HG03039 (cell line): ENCODE results near the gene ADAMTSL2.

ENCODE experiments used
- ATAC-seq: cut with Tn5 transposase; IDR thresholded peaks from one replicate; pipeline ENCODE4 v1.9.1; 2021; ENCODE audit warnings: mild to moderate bottlenecking, moderate library complexity; ENCODE audit not compliant: unreplicated experiment

Gene ADAMTSL2

DNA sequence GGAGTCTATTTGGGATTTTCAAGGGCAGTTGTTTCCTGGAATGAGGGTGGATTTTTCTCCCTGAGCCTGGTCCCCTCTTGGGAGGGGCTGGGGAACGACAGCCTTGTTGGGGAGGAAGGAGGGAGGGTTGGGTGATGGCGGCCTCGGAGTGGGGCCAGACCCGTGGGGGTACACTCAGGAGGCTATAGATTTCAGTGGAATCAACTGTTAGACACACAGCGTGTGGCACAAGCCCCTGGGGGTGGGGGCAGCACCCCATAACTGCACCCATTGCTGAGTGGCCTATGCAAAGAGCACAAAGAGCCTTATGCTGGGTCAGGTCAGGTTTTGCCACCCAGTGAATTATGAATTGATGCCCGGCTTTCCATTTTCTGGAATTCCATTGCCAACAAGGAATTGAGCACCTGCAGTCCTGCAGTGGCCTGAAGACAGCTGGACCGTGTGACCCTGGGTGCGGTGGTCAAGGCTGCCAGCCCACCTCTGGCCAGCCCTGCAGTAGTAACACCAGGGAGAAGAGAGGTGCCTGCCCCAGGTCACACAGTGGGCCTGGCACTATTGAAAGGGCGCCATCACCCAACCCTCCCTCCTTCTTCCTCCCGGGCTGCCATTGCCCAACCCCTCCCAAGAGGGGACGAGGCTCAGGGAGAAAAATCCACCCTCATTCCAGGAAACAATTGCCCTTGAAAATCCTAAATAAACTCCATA is 18.1 kb upstream of the ADAMTSL2 start:
- no peak for ATAC-seq

DNA sequence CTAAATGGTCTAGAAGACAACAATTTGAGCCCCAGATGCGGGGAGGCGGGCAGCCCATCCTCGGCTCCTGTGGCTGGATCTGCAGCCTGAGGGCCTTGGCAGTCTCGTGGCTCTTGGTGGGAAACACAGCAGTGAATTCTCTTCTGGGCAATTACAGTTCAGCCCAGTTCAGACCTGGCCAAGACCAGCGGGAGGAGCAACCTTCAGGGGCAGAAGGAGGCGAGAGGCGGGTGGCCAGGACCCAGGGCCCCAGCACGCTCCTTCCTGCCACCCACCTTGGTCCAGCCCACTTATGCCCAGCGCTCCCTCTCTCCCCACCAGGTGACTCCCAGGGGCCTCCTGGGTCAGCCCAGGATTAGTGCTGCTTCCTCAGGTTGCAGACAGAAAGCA is 17.5 kb upstream of the ADAMTSL2 start:
- ATAC-seq = no peak

DNA sequence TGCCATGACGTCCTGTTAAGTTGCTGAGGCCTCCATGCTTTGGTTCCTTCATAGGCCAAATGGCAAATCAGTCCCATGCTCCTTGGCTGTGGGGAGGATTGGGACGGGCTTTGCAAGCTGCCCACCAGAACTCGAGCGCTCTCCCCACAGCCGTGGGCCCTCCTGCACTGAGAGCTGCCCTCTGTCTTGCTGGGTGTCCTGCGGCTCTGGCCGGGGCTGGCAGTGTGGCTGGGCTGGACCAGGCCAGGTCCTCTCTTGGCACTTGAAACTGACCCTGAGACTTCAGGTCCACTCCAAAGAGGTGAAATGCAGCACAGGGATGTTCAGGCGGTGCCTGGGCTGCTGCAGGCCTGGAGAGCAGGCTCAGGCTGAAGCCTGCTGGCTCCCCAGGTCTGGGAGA is 16.8 kb upstream of the ADAMTSL2 start:
- no peak for ATAC-seq

DNA sequence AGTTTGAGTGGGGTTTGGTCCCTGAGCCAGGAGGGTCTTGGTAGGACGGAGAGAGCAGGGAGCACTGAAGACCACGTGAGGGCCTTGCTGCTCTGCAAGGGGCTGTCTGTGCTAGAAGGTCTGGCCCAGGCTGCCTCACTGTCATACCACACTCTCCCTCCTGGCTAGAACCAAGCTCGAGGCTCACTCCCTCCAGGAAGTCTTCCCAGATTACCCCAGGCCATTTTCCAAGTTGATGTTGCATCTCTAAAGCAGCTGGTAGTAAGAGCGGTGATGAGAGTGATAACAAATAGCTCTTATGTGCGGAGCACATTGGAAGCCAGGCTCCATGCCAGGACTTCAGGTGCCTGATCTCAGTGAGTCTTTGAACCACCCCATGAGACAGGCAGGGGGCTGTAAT is 16.3 kb upstream of the ADAMTSL2 start:
- no peak for ATAC-seq

DNA sequence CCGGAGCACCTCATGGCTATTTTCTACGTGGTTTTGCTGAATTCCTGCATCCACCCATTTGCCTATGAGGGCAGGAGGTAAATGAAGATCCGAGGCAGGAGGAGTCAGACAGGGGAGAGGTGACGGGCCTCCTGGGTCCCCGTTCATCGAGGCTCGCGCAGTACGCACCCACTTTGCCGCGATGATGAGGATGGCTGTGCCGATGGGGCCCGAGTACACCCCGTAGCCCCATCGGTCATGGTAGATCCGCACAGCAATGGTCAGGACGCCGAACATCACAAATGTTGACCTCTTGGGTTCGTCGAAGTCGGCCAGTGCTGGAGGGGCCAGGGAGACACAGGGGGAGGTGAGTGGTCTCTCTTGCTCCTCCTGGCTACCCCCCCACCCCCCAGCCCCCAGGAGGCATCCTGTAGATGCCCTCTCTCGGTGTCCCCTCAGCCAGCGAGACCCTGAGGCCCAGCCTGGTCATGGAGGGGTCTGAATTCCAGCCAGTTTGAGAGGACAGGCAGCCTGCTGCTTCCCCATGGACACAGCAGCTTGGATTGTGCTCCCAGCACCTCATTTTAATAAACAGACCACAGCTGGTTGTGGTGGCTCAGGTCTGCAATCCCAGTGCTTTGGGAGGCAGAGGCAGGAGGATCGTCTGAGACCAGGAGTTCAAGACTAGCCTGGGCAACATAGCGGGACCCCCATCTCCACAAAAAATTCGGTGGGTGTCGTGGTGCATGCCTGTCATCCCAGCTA is 15.6 kb upstream of the ADAMTSL2 start:
- no peak for ATAC-seq

DNA sequence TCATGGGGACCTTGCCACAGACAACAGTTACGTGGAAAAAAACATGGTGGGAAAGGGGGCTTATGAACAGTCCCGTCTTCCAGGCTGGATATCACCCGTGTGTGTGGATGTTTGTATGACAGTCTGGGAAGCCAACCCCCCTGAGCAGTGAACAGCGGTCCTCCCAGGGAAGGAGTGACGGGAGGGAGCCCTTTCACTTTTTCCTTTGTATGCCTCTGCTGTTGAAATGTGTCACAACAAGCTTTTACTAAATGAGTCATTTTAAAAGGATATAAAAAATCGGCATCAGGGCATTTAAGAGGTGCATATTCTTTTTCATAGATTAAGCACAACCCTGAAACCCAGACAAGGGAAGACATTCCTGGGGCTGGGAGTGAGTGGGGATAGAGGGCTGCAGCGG is 14.8 kb upstream of the ADAMTSL2 start:
- ATAC-seq = no peak

DNA sequence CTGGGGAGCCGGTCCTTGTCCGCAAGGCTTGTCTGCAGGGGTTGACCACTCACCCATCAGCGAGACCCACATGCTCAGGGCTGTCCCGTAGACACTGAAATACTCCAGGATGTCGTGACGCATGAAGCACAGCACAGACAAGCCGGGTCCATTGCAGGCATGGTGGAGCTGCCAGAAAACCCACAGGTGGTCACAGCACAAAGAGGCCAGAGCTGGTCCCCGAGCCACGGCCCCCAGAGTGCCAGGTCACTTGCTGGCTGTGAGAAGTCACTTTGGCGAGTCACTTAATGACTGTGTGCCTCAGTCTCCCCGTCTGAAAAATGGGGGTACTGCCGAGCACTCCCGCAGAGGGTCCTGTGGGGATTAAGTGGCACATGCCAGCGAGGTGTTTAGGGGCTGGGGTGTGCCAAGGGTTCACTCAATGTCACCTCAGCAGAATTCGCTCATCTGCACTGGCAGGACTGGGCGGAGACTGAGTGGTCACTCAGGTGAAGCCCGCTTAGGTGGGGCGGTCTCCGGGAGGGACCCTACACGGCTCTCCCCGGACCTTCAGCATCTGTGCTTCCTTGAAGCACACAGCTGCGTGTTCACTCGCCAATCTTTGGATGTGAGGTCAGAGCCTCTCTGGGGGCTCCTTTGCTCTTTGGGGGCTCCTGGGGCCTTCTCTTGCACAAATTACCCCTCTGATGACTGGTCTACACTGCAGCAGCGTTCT is 14.2 kb upstream of the ADAMTSL2 start:
- ATAC-seq = no peak

DNA sequence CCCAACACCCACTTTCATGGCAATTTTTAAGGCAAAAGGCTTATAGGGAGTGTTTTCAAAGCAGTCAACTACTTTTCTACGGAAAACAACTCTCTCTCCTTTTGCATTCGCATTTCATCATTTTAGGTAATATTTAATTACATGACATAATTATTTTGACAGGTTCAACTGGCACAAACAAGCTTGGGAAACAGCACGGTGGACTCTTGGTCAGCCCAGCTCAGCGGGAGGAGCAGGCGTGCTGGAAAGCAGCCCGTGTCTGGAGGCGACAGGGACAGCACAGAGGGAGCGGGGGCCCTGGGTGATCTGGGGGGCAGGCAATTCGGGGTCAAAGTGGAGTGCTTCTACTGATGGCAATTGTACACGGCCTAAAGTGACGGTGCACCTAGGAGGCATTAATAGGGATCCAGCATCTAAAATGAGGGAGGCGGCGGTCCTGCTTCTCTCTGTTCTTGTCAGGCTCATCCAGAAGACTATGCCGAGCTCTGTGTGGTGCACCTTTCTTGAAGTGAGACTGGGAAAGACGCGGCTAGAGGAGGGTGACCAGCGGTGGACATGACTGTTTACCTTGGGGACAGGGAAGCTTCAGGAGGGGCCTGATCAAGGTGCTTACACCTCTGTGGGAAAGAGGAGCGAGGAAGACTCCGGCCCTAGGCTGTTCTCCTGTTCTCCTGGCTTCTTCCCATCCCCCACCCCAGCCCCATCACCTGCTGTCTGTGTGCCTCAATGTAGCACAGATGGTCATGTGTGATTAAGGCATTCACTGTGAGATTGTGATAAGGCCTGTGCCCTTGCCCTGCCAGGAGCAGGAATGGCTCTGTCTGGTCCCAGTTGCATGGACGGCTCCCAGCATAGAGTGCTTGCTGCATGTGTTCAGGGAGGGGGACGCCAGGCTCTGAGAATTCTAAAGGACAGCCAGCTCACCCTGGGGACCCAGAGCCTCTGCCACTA is 13.1 kb upstream of the ADAMTSL2 start:
- no peak for ATAC-seq

DNA sequence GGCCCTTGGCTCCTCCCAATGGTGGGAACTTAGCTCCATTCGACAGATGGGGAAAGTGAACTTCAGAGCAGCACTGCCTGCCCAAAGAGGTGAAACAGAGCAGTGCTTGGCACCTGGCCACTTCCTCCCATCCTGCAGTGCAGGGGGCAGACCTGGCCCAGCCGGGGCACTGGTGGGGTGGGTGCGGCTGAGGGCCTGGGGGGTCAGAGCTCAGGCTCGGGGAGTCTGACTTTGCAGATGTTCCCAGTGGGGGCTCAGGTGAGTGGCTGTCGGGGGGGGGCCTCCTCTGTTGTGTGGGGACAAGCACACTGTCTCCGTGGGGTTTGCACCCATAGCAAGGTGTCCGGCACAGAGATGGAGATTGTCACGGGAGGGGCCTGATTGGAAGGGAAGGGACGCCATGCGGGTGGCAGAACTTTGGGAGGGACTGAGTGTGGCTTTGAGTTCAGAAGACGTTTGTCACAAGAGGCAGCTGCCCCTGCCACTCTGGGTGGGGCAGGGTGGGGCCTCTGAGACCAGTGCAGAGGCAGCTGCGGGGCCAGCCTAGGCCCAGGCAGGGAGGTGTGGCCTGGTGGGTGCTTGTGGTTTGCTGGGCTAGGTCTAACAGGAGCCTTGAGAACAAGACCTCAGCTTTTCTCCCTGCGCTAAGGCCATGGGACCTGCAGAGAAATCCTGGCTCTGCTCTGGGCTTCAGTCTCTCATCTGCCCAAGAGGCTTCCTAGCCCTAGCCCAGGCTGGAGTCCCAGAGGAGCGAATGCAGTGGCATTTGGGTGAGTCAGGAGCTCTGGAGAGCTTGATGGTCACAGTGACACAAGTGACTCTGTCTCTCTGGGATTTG is 12.2 kb upstream of the ADAMTSL2 start:
- ATAC-seq = no peak

DNA sequence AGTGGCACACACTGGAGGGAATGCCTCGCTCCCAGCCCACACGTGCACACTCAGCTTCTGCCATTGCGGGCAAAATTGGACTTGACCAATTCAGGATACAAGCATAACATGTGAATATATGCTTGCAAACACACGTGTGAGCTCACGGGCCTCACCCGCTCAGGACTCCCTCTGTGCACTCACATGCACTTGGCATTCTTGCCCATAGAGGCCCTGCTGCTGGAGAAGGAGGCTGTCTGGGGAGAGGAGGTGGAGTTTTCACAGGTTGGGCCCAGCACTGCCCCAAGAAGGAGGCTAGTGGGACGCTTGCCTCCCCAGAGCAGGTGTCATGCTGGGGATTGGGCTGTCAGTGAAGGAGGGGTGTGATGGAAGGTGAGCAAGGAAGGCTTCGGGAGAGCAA is 11.4 kb upstream of the ADAMTSL2 start:
- no peak for ATAC-seq

DNA sequence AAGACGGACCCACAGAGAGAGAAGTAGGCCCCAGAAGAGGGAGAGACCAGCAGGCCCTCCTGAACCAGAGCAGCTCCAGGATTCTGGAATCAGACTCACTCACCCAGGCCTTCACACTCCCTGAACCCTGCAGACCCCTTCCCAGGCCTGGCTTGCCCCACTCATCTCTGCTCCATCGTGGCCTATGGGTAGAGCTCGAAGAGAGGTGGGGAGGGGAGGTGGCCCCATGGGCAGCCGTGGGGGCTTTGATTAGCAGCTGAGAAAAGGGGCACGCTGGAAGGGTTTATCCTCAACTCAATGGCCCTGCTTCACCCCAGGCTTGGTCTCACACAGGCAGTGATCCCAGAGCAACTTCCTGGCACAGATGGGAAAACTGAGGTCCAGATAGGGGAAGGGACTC is 10.4 kb upstream of the ADAMTSL2 start:
- ATAC-seq = no peak

DNA sequence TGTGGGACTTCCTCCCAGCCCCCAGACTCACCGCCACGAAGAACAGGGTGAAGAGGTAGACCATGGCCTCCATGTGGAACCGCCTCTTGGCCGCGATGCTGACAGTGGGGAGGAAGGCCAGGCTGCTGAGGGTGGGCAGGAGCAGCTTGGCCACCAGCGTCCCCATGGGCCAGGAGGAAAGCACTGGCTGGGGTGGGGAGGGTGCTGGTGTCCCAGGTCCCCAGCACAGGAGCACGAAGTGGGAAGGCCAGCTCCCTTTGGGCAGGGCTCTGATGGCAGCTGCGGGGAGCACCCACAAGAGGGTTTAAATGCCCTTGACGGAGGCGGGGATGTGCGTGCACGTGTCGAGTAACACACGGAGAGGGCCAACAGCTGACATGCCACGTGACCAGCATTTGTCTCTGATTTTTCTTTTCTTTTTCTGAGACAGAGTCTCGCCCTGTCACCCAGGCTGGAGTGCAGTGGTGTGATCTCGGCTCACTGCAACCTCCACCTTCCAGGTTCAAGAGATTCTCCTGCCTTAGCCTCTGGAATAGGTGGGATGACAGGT is 9.8 kb upstream of the ADAMTSL2 start, which contains the start of gene MYMK:
MYMK (minus strand) TSS at position 281 of the 550 bp plus-strand sequence; CDS start at position 166, 115 bp downstream.
- ATAC-seq = no peak

DNA sequence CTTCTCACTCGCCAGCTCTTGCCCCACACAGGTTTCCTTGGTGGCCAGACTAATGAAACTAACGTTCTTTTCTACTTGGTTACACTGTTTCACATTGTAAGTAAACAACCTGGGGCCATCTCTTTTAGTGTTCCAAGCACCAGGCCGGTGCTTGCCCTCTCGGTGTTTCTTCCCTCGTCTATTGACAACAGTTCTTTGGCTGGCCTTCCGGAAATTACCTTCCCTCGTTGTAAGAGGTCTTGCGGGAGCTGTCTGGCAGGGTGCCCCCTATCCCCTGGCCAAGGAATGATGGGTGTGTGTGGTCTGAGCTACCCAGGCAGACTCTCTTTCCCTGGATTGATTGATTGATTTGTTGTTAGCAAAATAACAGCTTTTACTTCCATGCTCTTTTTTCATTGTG is 8.8 kb upstream of the ADAMTSL2 start:
- ATAC-seq = no peak

DNA sequence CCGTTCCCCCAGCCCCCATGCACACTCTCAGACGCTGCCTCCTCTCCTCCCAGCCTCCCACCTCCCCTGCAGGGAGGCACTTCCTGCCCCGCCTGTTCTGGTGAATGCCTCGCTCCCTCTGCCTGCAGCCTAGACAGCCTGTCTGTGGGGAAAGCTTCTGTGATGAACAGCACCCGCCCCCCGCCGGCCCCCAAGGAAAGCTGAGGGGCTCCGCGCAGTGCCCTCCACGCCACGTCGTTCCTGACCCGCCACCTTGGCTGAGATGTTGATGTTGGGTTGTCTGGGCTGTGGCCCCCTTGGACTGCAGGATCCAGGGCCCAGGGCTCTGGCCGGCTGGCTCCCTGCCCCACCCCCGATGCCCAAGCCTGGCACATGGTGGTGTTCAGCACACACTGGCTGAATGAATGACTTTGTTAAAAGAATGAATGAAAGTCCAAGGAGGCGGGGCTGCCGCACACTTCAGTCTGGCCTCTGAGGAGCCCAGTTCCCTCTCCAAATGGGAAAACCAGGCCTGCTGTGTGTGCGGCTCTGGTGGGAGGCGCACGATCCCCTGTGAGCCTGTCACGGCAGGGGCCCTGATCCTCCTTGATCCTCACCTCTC is 7.7 kb upstream of the ADAMTSL2 start:
- no peak for ATAC-seq

DNA sequence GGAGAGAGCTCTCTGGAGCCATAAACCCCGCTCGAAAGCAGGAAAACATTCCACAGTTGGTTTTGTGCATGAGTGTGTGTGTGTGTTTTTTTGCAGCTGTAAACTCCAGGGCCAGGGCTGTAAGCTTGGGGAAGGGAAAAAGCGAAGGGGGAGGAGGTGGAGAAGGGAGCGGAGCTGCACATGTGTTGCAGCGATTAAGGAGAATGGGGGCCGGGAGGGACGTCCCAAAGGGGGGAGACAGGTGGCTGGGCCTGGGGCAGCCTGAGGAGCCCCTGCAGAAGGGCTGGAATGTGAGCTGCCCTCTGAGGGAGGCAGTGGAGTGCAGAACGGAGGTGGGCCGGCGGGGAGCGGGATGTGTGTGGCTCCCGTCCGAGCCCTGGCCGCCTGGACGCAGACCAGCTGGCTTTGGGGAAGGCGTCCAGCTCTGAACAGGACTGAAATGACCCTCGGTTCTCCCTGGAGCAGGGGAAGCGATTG is 7.0 kb upstream of the ADAMTSL2 start:
- ATAC-seq = no peak

DNA sequence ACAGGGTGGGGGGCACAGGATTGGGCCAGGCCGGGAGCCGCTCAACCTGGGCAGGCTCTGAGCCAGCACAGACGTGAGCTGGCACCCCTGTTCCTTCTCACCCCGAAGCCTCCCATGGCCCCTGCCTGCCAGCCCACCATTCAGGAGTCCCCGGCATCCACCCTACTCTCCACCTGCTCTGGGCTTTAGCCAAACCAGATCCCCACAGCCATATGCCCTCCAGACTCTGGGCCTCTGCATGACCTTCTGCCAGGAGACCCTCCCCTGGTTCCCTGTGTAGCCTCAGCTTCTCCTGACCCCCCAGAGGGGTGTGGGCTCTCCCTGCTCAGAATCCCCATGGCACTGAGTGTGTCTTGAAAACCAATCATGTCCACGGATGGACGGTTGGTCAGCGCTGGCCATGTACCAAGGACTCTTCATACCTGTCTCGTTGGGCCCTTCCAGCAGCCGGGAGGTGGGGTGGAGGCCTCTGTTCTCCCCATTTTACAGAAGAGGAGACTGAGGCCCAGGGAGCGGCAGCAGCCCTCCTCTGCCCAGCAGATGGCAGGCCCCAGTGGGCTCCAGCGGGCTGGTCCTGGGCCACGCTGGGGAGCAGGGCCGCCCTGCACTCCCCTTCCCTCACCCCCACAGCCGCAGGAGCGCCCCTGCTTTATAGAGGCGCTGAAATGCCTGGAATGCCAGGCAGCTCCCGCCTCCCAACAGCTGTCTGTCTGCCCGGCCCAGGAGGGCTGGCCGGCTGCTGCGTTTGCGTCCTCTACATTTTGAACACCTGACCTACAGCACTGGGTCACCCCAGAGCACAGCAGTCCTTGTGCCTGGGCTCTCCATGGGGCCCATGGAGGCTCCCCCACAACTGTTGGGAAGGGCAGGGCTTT is 6.3 kb upstream of the ADAMTSL2 start:
- ATAC-seq = no peak

DNA sequence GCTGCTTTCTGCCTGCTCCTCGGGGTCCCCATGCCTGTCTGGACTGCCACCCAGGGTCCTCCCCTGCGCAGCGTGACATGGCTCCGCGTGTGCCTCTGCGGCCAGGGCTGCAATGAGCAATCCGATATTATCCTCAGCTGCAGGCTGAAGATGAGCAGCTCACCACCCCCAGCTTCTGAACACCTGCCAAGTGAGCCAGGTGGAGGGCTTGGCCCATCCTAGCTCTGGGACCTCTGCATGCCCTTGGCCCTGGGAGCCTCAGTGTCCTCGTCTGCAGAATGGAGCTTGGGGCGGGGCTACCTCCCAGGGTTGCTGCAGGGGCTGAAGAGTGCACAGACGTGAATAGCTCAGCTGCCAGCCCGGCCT is 5.6 kb upstream of the ADAMTSL2 start:
- no peak for ATAC-seq

DNA sequence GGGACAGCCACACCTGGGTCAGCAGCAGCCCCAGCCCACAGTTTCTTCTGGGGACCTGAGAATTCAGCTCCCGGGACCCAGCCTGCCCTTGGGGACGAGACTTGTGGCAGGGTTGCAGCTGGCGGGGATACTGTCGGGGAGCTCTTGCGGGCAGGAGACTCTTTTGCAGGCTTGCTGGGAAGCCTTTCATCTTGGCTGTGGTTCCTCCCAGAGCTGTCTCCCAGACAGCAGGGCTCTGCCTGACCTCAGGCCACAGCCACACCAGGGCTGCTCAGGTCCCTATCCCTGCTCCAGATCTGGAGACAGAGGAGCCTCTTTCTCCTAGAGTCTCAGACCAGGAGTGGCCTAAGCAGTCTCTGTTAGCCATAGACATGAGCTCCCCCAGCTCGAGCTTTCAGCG is 5.0 kb upstream of the ADAMTSL2 start:
- ATAC-seq = no peak
